Erythroblast (primary cell): ENCODE data around the gene CD44.

Source experiments
- GATA1 ChIP-seq: IDR thresholded peaks from 2 replicates; pipeline ENCODE4 v1.6.1; 2011; ENCODE audit warnings: low read depth, mild to moderate bottlenecking, control low read depth, low read length, moderate library complexity
- POLR2A ChIP-seq: IDR thresholded peaks from 2 replicates; pipeline ENCODE4 v1.6.1; 2011; ENCODE audit warnings: mild to moderate bottlenecking, low read length

- no peak for TF ChIP-seq POLR2A
- TF ChIP-seq GATA1 = no peak
These were observed 99.1 kb downstream of the CD44 start for GRCh38 chr11:35237860-35238715.
